SU-DHL-6 (cell line): ENCODE results near the gene AP1B1.
"Not testable (repeated sequence)": the region's sequence is repeated elsewhere in the genome, so short reads cannot be mapped to it uniquely, and the experiment has no call there.

ENCODE experiments used
- H2AFZ ChIP-seq: fragments of 200-600 bp; sonication (generic); 2 replicates; pipeline ENCODE4 v1.6.1; 2014; ENCODE audit warnings: low read depth, mild to moderate bottlenecking, moderate library complexity, mixed read lengths, antibody characterized with exemption, low read length; ENCODE audit not compliant: severe bottlenecking
- H3F3A ChIP-seq: fragments of 200-600 bp; shearing (Covaris generic); 2 replicates; pipeline ENCODE4 v1.6.0; 2016; ENCODE audit warnings: antibody characterized with exemption, mild to moderate bottlenecking; ENCODE audit not compliant: insufficient read depth
- H3K27ac ChIP-seq: fragments of 200-600 bp; sonication (generic); 2 replicates; pipeline ENCODE4 v1.5.1; 2016; ENCODE audit warnings: low read depth, mild to moderate bottlenecking, low read length, moderate library complexity, mixed read lengths
- H3K27me3 ChIP-seq: fragments of 200-600 bp; sonication (generic), shearing (Covaris generic); 2 replicates; pipeline ENCODE4 v1.6.0; 2014; ENCODE audit warnings: mild to moderate bottlenecking, low read length
- H3K36me3 ChIP-seq: fragments of 200-600 bp; sonication (generic); 2 replicates; pipeline ENCODE4 v1.6.1; 2014; ENCODE audit warnings: mild to moderate bottlenecking, low read length, mixed read lengths
- H3K4me2 ChIP-seq: fragments of 300-600, 200-600 bp; shearing (Covaris generic), sonication (generic); 2 replicates; pipeline ENCODE4 v1.6.0; 2014; ENCODE audit warnings: low read length, low read depth, mild to moderate bottlenecking; ENCODE audit not compliant: poor library complexity, severe bottlenecking
- H3K4me3 ChIP-seq: fragments of 200-600 bp; sonication (generic); 2 replicates; pipeline ENCODE4 v1.5.1; 2014; ENCODE audit warnings: antibody characterized with exemption, low read length, mild to moderate bottlenecking, mixed read lengths; ENCODE audit not compliant: insufficient read depth, poor library complexity, severe bottlenecking
- H3K79me2 ChIP-seq: fragments of 200-600 bp; sonication (generic); 2 replicates; pipeline ENCODE4 v1.6.1; 2014; ENCODE audit warnings: mild to moderate bottlenecking, low read length, moderate library complexity; ENCODE audit not compliant: insufficient read depth
- H3K9ac ChIP-seq: fragments of 200-600 bp; sonication (generic); 2 replicates; pipeline ENCODE4 v1.7.0; 2014; ENCODE audit warnings: mild to moderate bottlenecking, low read length
- H3K9me2 ChIP-seq: fragments of 200-600 bp; sonication (generic); replicated peaks from 2 replicates; pipeline ENCODE4 v1.6.1; 2014; ENCODE audit warnings: low read length; ENCODE audit not compliant: insufficient read depth
- H3K9me3 ChIP-seq: fragments of 200-600 bp; sonication (generic); 2 replicates; pipeline ENCODE4 v1.6.1; 2014; ENCODE audit warnings: low read length, mixed read lengths; ENCODE audit not compliant: insufficient read depth
- H4K20me1 ChIP-seq: fragments of 200-600 bp; sonication (generic); 2 replicates; pipeline ENCODE4 v1.6.1; 2014; ENCODE audit warnings: low read depth, mild to moderate bottlenecking, antibody characterized with exemption, low read length, moderate library complexity, mixed read lengths
- EZH2phosphoT487 ChIP-seq: fragments of 200-600 bp; sonication (generic), shearing (Covaris generic); conservative IDR thresholded peaks from 2 replicates; pipeline ENCODE4 v1.6.1; 2018; ENCODE audit warnings: mild to moderate bottlenecking, antibody characterized with exemption, low read length, moderate library complexity, mixed read lengths
- TF ChIP-seq, protein P1 (sequence below): fragments of 200-600 bp; sonication (generic); IDR thresholded peaks from one replicate; pipeline ENCODE4 v1.5.1; 2017; ENCODE audit warnings: antibody characterized with exemption, mild to moderate bottlenecking, low read length, moderate library complexity; ENCODE audit not compliant: insufficient read depth, poor library complexity, severe bottlenecking

Gene AP1B1

DNA sequence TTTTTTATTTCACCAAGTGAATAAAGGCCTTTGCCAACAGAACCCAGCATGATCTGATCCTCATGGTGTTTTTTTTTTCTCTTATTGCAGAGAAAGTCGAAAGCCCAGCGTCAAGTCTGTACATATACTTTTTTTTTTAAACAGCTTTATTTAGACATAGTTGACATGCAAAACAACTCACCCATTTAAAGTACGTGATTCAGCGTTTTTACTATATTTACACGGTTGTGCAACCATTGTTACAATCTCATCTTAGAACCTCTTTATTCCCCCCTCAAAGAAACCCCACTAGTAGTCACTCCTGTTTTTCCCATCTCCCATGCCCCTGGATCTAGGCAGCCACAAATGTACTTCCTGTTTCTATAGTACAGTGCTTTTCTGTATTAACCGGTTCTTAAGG, 20.6 kb upstream of the AP1B1 start:
- H3K79me2 ChIP-seq = no peaks in the 10 kb centered on the region
- H3K9ac ChIP-seq = no peak overlapping the region
- H3F3A ChIP-seq = peaks cover 6% of the 10 kb centered on the region; the same call in 1 of the 2 replicates
- H3K9me2 ChIP-seq = no peaks in the 10 kb centered on the region
- H3K9me3 ChIP-seq = no peaks in the 10 kb centered on the region
- no peaks in the 10 kb centered on the region for H3K36me3 ChIP-seq
- H2AFZ ChIP-seq = no peak overlapping the region
- H3K27me3 ChIP-seq = no peaks in the 10 kb centered on the region
- no peak overlapping the region for H3K27ac ChIP-seq
- H3K4me2 ChIP-seq = no peak overlapping the region
- no peaks in the 10 kb centered on the region for H4K20me1 ChIP-seq
- H3K4me3 ChIP-seq = no peak overlapping the region
- TF ChIP-seq, protein P1, sequence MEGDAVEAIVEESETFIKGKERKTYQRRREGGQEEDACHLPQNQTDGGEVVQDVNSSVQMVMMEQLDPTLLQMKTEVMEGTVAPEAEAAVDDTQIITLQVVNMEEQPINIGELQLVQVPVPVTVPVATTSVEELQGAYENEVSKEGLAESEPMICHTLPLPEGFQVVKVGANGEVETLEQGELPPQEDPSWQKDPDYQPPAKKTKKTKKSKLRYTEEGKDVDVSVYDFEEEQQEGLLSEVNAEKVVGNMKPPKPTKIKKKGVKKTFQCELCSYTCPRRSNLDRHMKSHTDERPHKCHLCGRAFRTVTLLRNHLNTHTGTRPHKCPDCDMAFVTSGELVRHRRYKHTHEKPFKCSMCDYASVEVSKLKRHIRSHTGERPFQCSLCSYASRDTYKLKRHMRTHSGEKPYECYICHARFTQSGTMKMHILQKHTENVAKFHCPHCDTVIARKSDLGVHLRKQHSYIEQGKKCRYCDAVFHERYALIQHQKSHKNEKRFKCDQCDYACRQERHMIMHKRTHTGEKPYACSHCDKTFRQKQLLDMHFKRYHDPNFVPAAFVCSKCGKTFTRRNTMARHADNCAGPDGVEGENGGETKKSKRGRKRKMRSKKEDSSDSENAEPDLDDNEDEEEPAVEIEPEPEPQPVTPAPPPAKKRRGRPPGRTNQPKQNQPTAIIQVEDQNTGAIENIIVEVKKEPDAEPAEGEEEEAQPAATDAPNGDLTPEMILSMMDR = no peak
- TF ChIP-seq EZH2phosphoT487 = no peak

DNA sequence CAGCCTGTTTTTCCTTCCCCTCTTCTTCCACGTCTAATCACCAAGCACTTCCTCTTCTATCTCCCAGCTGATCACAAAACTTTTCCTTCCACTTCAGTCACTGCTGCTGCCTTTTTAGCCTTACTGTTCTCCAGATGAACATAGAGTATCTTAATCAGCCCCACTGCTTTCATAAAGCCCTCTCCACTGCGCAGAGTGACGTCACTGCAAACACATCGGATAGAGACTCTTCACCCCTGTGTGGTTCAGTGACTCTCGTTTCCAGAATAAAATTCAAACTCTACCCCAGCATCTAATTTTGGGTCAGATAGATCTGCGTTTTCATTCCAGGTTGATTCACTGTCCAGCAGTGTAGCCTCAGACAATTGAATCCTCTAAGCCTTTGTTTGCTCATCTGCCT, 13.2 kb upstream of the AP1B1 start:
- not testable (repeated sequence) for H3K9me2 ChIP-seq

DNA sequence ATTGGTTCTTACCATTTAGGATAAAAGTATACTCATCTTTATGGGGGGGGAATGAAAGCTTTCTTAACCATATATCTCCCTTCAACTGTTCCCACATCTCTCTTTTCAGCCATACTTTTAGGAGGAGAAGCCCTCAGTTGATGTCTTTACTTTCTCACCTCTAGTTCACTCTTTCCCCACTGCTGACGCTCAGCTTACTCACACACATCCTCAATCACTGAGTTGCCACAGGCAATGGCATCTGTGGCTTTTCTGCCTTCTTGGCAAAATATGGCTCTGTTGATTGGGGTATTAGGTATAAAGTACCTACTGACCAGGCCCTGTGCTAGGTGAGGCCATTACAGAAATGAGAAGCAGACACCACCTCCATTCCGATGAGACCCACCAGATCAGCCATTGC, 12.2 kb upstream of the AP1B1 start:
- no peak overlapping the region for H3K4me3 ChIP-seq
- no peaks in the 10 kb centered on the region for H3F3A ChIP-seq
- H3K79me2 ChIP-seq = no peaks in the 10 kb centered on the region
- no peaks in the 10 kb centered on the region for H3K9me3 ChIP-seq
- no peaks in the 10 kb centered on the region for H3K36me3 ChIP-seq
- no peak overlapping the region for H2AFZ ChIP-seq
- no peak overlapping the region for H3K9ac ChIP-seq
- H3K4me2 ChIP-seq = no peak overlapping the region
- H3K9me2 ChIP-seq = no peaks in the 10 kb centered on the region
- H3K27me3 ChIP-seq = no peaks in the 10 kb centered on the region
- no peaks in the 10 kb centered on the region for H4K20me1 ChIP-seq
- TF ChIP-seq EZH2phosphoT487 = no peak
- TF ChIP-seq, protein P1 = no peak
- no peak overlapping the region for H3K27ac ChIP-seq

More for the DNA sequence above, 13.2 kb upstream of the AP1B1 start:
- not testable (repeated sequence) for H3K27me3 ChIP-seq, H2AFZ ChIP-seq, H3K4me2 ChIP-seq, H3F3A ChIP-seq, H3K4me3 ChIP-seq, H3K27ac ChIP-seq, H3K9ac ChIP-seq, H3K9me3 ChIP-seq, H3K79me2 ChIP-seq, H3K36me3 ChIP-seq, H4K20me1 ChIP-seq

DNA sequence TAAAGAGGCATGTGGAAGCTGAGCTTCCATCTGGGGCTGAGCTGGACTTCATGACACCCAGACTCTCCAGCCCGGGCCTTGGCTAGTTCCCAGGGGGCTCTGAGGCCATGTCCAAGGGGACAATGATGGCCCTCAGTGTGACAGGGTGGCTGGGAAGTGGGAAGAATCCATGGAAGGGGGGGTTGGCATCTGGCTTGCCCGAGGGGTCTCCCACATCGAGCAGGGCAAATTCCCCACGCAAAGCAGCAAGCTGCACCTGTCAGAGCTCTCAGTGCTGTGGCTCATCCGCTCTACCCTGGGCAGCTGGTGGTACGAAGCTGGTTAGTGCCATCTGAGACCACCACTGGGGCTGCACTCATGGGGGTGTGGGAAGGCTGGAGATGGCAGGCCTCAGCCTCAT, 9.4 kb upstream of the AP1B1 start:
- Histone ChIP-seq H2AFZ (no peak overlapping the region), H3K27me3 (no peaks in the 10 kb centered on the region), H3F3A (no peaks in the 10 kb centered on the region), H3K4me2 (no peak overlapping the region), H3K27ac (no peak overlapping the region), H3K9me3 (no peaks in the 10 kb centered on the region), H4K20me1 (no peaks in the 10 kb centered on the region), H3K9me2 (no peaks in the 10 kb centered on the region), H3K4me3 (no peak overlapping the region), H3K36me3 (no peaks in the 10 kb centered on the region), H3K9ac (no peak overlapping the region), H3K79me2 (no peaks in the 10 kb centered on the region)
- TF ChIP-seq EZH2phosphoT487 = no peak
- TF ChIP-seq, protein P1 = no peak
